ENCODE results near the gene PRR29.

The PRR29 gene

DNA sequence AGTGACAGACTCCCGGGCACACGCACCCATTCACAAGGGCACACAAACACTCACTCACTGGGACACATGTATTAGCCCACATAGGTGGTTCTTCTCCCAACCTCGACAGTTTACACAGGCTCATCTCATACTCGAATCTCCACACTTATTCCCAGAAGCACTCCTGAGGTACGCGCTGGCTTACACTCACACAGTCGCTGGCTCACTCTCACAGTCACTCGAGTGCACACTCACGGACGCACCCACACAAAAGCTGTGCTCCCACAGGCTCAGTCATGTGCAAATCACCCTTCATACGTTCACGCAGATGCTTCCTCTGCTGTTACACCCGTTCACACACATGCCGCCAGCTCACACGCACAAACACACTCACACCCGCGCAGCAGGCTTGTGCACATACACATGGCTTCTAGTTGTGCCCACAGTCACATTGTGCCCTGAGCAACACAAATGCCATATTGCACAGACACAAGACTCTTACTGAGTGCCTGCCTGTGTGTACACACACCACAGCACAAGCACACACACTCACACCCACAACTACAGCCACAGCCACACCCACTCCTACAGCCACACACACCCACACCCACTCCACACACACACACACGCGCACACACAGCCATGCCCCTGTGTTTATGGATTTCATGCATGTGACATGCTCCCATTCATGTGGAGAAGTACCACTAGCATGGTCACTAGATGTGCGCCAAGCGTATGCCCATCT is 8.4 kb upstream of the PRR29 start:
- Histone ChIP-seq H3K4me2 (ENCODE audit: low read length) (peak overlapping the region; percentile 96; the same call in 1 of the 2 replicates), H3K36me3 (replicated peaks; ENCODE audit: low read depth, low read length) (no peaks in the 10 kb centered on the region), H4K20me1 (ENCODE audit: insufficient read depth, low read length) (no peaks in the 10 kb centered on the region), H3K9me3 (ENCODE audit: insufficient read depth, low read length) (no peaks in the 10 kb centered on the region), H3K79me2 (ENCODE audit: low read length) (no peaks in the 10 kb centered on the region), H3K4me1 (ENCODE audit: low read length) (peaks cover 3% of the 10 kb centered on the region; the same call in 1 of the 2 replicates), H3K4me3 (ENCODE audit: low read length) (no peak overlapping the region), H2AFZ (ENCODE audit: low read depth, low read length) (no peak overlapping the region), H3K9ac (ENCODE audit: low read length) (no peak overlapping the region), H3K27me3 (ENCODE audit: low read depth, low read length) (peaks cover 38% of the 10 kb centered on the region), H3K27ac (ENCODE audit: low read length) (no peak overlapping the region)
- TF ChIP-seq CTCF (IDR thresholded peaks at IDR 0.05; ENCODE audit: low read depth, low read length), result no peak
- no peak for TF ChIP-seq EZH2phosphoT487 (IDR thresholded peaks at IDR 0.05; ENCODE audit: low read depth)

DNA sequence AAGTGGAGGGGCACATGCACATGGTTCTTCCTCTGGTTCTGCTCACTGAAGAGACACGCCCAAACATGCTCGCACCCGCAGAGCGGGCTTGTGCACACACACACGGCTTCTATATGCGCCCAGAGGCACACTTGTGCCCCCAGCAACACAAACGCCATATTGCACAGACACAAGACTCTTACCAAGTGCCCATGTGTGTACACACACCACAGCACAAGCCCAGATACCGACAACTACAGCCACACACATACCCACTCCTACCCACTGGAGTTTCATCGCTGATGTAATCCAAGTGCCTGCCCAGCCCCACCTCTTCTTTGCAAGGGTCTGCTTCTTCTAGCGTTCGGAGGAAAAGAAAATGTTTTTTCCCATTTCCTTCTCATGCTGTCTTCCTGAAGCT is 6.5 kb upstream of the PRR29 start:
- peaks cover 47% of the 10 kb centered on the region for H3K27me3 ChIP-seq (ENCODE audit: low read depth, low read length)
- no peaks in the 10 kb centered on the region for H4K20me1 ChIP-seq (ENCODE audit: insufficient read depth, low read length)
- no peak overlapping the region for H3K27ac ChIP-seq (ENCODE audit: low read length)
- no peaks in the 10 kb centered on the region for H3K79me2 ChIP-seq (ENCODE audit: low read length)
- H3K9me3 ChIP-seq (ENCODE audit: insufficient read depth, low read length), result no peaks in the 10 kb centered on the region
- no peak for TF ChIP-seq EZH2phosphoT487 (IDR thresholded peaks at IDR 0.05; ENCODE audit: low read depth)
- no peak for TF ChIP-seq CTCF (IDR thresholded peaks at IDR 0.05; ENCODE audit: low read depth, low read length)
- H3K9ac ChIP-seq (ENCODE audit: low read length), result no peak overlapping the region
- H3K36me3 ChIP-seq (replicated peaks; ENCODE audit: low read depth, low read length), result no peaks in the 10 kb centered on the region
- no peak overlapping the region for H3K4me3 ChIP-seq (ENCODE audit: low read length)
- peaks cover 3% of the 10 kb centered on the region; the same call in 1 of the 2 replicates for H3K4me1 ChIP-seq (ENCODE audit: low read length)
- H2AFZ ChIP-seq (ENCODE audit: low read depth, low read length), result no peak overlapping the region
- H3K4me2 ChIP-seq (ENCODE audit: low read length), result no peak overlapping the region

- H3K27ac ChIP-seq (ENCODE audit: low read length), result no peak overlapping the region
- no peaks in the 10 kb centered on the region for H3K36me3 ChIP-seq (replicated peaks; ENCODE audit: low read depth, low read length)
- H4K20me1 ChIP-seq (ENCODE audit: insufficient read depth, low read length), result no peaks in the 10 kb centered on the region
- no peak overlapping the region for H2AFZ ChIP-seq (ENCODE audit: low read depth, low read length)
- peaks cover 10% of the 10 kb centered on the region for H3K4me1 ChIP-seq (ENCODE audit: low read length)
- peaks cover 61% of the 10 kb centered on the region for H3K27me3 ChIP-seq (ENCODE audit: low read depth, low read length)
- H3K9ac ChIP-seq (ENCODE audit: low read length), result no peak overlapping the region
- no peak overlapping the region for H3K4me3 ChIP-seq (ENCODE audit: low read length)
- no peaks in the 10 kb centered on the region for H3K79me2 ChIP-seq (ENCODE audit: low read length)
- TF ChIP-seq EZH2phosphoT487 (IDR thresholded peaks at IDR 0.05; ENCODE audit: low read depth) (no peak), CTCF (IDR thresholded peaks at IDR 0.05; ENCODE audit: low read depth, low read length) (no peak)
- H3K9me3 ChIP-seq (ENCODE audit: insufficient read depth, low read length), result no peaks in the 10 kb centered on the region
- H3K4me2 ChIP-seq (ENCODE audit: low read length), result no peak overlapping the region
Measured at GRCh38 chr17:63993368-63993985, 4.7 kb upstream of the PRR29 start.

- Histone ChIP-seq H3K36me3 (replicated peaks; ENCODE audit: low read depth, low read length) (no peaks in the 10 kb centered on the region), H3K27me3 (ENCODE audit: low read depth, low read length) (peaks cover 47% of the 10 kb centered on the region), H3K4me2 (ENCODE audit: low read length) (no peak overlapping the region), H3K4me3 (ENCODE audit: low read length) (no peak overlapping the region), H3K9ac (ENCODE audit: low read length) (no peak overlapping the region), H4K20me1 (ENCODE audit: insufficient read depth, low read length) (no peaks in the 10 kb centered on the region), H3K79me2 (ENCODE audit: low read length) (no peaks in the 10 kb centered on the region), H3K4me1 (ENCODE audit: low read length) (peaks cover 11% of the 10 kb centered on the region), H2AFZ (ENCODE audit: low read depth, low read length) (no peak overlapping the region), H3K27ac (ENCODE audit: low read length) (no peak overlapping the region), H3K9me3 (ENCODE audit: insufficient read depth, low read length) (no peaks in the 10 kb centered on the region)
- TF ChIP-seq EZH2phosphoT487 (IDR thresholded peaks at IDR 0.05; ENCODE audit: low read depth) (no peak), CTCF (IDR thresholded peaks at IDR 0.05; ENCODE audit: low read depth, low read length) (no peak)
Measured at GRCh38 chr17:63995626-63996025, 2.5 kb upstream of the PRR29 start.
